Measurements from ENCODE around the gene CHST3.

CHST3 gene

DNA sequence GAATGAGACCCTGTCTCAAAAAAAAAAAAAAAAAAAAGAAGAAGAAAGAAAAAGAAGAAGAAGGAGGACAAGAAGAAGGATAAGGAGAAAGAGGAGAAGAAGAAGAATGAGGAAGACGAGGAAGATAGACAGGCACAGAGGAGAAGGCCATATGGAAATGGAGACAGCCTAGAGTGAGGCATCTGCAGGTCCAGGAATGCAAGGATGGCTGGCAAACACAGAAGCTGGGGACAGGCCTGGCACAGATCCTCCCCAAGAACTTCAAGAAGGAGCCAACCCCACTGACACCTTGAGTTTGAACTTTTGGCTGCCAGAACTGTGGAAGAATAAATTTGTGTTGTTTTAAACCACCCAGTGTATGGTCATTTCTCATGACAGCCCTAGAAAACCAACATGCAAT, 85.3 kb downstream of the CHST3 start:
- H3K23ac ChIP-seq (ENCODE audit: low read length): no peak overlapping the region
- H2BK120ac ChIP-seq (ENCODE audit: low read depth, low read length): no peak overlapping the region
- no peak for DNase-seq
- no peaks in the 10 kb centered on the region for H3K79me2 ChIP-seq (ENCODE audit: control insufficient read depth, insufficient read depth, low read length)
- no CpG with 5 or more reads among the region's 1 CpG for WGBS (ENCODE audit: extremely low coverage, insufficient coverage, low lambda C conversion rate)
- no peak overlapping the region for H2AK5ac ChIP-seq (ENCODE audit: low read length)
- no peak overlapping the region for H2BK5ac ChIP-seq (ENCODE audit: low read length)
- no peak overlapping the region for H3K4ac ChIP-seq (ENCODE audit: low read depth, low read length)
- H3K4me2 ChIP-seq (ENCODE audit: low read length): no peak overlapping the region
- no peaks in the 10 kb centered on the region for H3K36me3 ChIP-seq (ENCODE audit: control insufficient read depth, insufficient read depth, low read length)
- H4K8ac ChIP-seq (ENCODE audit: low read depth, low read length): no peak overlapping the region
- H3K9ac ChIP-seq (ENCODE audit: low read length): no peak overlapping the region
- H3K56ac ChIP-seq (ENCODE audit: low read length): no peak overlapping the region
- H3K79me1 ChIP-seq (ENCODE audit: low read length): no peaks in the 10 kb centered on the region
- H3K27ac ChIP-seq (ENCODE audit: low read depth, low read length): no peak overlapping the region
- no peaks in the 10 kb centered on the region for H3K4me1 ChIP-seq (ENCODE audit: control insufficient read depth, low read depth, low read length)
- H2BK15ac ChIP-seq (replicated peaks; ENCODE audit: low read depth): no peak overlapping the region
- no peaks in the 10 kb centered on the region for H3K27me3 ChIP-seq (ENCODE audit: insufficient read depth, low read length, poor library complexity)
- H3K4me3 ChIP-seq (ENCODE audit: low read length): no peak overlapping the region
- no peak overlapping the region for H4K5ac ChIP-seq (ENCODE audit: low read length)
- no peak overlapping the region for H3K18ac ChIP-seq (ENCODE audit: low read length)

DNA sequence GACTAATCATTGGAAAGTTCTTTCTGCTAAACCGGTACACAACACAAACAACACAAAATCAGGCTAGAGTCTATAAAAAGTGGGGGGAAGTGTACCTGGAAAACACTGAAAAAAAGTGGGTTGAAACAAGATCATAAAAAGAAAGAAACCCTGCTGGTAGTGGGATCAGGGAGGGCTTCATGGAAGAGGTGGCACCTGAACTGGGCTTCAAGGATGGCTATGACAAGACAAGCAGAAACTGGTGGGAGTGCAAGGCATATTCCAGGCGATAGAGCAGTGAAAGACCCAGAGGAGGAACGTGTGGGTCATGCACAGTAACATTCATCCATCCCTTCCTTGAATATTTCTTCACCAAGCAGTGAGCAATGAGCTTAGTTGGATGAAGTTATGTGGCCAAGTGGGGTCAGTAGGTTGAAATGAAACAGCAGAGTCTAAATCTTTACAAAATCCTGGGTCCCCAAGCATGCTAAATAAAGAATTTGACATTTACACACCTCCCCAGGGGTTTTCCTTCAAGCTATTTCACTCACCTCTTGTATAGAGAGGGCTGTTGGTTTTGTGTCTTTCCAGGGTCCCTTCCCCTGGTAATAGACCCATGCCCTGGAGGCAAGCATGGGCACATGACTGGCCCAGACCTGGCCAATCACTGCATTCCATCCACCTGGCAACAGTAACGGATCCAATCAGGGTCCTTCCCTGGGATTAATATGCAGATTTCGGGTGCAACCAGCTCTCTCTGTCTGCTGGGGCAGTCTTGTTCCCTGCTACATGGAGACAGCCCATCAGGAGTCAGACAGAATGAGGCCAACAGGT, 86.0 kb downstream of the CHST3 start:
- Histone ChIP-seq H2BK15ac (replicated peaks; ENCODE audit: low read depth) (no peak overlapping the region), H3K4me1 (ENCODE audit: control insufficient read depth, low read depth, low read length) (no peaks in the 10 kb centered on the region), H2AK5ac (ENCODE audit: low read length) (no peak overlapping the region), H3K9ac (ENCODE audit: low read length) (no peak overlapping the region), H2BK5ac (ENCODE audit: low read length) (no peak overlapping the region), H4K8ac (ENCODE audit: low read depth, low read length) (no peak overlapping the region), H2BK120ac (ENCODE audit: low read depth, low read length) (no peak overlapping the region), H3K27ac (ENCODE audit: low read depth, low read length) (no peak overlapping the region), H3K27me3 (ENCODE audit: insufficient read depth, low read length, poor library complexity) (no peaks in the 10 kb centered on the region), H3K23ac (ENCODE audit: low read length) (no peak overlapping the region), H3K4me2 (ENCODE audit: low read length) (no peak overlapping the region), H3K56ac (ENCODE audit: low read length) (no peak overlapping the region), H3K79me2 (ENCODE audit: control insufficient read depth, insufficient read depth, low read length) (no peaks in the 10 kb centered on the region), H3K18ac (ENCODE audit: low read length) (no peak overlapping the region), H3K4ac (ENCODE audit: low read depth, low read length) (no peak overlapping the region), H3K36me3 (ENCODE audit: control insufficient read depth, insufficient read depth, low read length) (no peaks in the 10 kb centered on the region), H3K4me3 (ENCODE audit: low read length) (no peak overlapping the region), H4K5ac (ENCODE audit: low read length) (no peak overlapping the region), H3K79me1 (ENCODE audit: low read length) (no peaks in the 10 kb centered on the region)
- WGBS (ENCODE audit: extremely low coverage, insufficient coverage, low lambda C conversion rate): no CpG with 5 or more reads among the region's 5 CpGs
- DNase-seq: peak; percentile 61

DNA sequence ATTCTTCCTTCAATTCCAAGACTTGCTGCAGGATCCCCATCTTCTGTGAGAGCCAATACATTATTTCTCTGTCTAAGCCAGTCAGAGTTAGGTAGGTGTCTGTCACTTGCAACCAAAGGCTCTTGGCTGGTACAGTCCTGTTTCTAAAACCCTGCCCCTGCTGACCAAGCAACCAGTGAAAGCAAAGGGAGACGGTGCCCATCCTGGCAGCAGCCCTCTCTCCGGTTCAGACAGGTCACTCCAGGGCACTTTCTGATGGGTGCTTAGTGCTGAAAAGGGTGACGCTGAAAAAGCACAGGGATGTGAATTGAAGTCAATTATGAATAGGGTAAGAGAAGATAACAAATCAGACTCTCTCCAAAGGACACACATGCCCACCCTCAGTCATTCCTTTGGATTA, 86.7 kb downstream of the CHST3 start:
- Histone ChIP-seq H4K5ac (ENCODE audit: low read length) (no peak overlapping the region), H4K8ac (ENCODE audit: low read depth, low read length) (no peak overlapping the region), H3K27ac (ENCODE audit: low read depth, low read length) (no peak overlapping the region), H3K18ac (ENCODE audit: low read length) (no peak overlapping the region), H2BK120ac (ENCODE audit: low read depth, low read length) (no peak overlapping the region), H3K4me2 (ENCODE audit: low read length) (no peak overlapping the region), H3K56ac (ENCODE audit: low read length) (no peak overlapping the region), H3K36me3 (ENCODE audit: control insufficient read depth, insufficient read depth, low read length) (no peaks in the 10 kb centered on the region), H2BK5ac (ENCODE audit: low read length) (no peak overlapping the region), H3K79me2 (ENCODE audit: control insufficient read depth, insufficient read depth, low read length) (no peaks in the 10 kb centered on the region), H3K9ac (ENCODE audit: low read length) (no peak overlapping the region), H2BK15ac (replicated peaks; ENCODE audit: low read depth) (no peak overlapping the region), H2AK5ac (ENCODE audit: low read length) (no peak overlapping the region), H3K27me3 (ENCODE audit: insufficient read depth, low read length, poor library complexity) (no peaks in the 10 kb centered on the region), H3K79me1 (ENCODE audit: low read length) (no peaks in the 10 kb centered on the region), H3K4me3 (ENCODE audit: low read length) (no peak overlapping the region), H3K23ac (ENCODE audit: low read length) (no peak overlapping the region), H3K4me1 (ENCODE audit: control insufficient read depth, low read depth, low read length) (no peaks in the 10 kb centered on the region), H3K4ac (ENCODE audit: low read depth, low read length) (no peak overlapping the region)
- WGBS (ENCODE audit: extremely low coverage, insufficient coverage, low lambda C conversion rate): no CpG with 5 or more reads among the region's 3 CpGs
- no peak for DNase-seq

DNA sequence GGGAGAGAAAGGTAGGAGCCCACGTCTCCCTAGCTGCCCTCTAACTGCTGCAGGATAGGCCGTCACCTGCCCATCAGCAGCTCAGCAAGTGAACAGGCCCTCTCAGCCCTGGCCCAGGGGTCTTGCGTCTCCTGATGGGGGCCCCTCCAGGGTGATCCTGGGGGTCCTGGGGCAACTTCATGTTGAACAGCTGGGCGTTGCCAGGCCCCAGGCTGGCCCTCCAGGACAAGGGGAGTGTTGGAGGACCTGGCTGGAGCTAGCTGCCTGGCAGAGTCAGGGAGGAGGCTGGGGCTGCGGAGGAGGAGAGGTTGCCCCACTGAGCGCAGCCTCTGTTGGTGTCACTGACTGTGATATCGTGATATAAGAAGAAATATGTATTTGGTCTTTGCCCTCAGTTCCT, 89.5 kb downstream of the CHST3 start:
- no peaks in the 10 kb centered on the region for H3K79me2 ChIP-seq (ENCODE audit: control insufficient read depth, insufficient read depth, low read length)
- WGBS (ENCODE audit: extremely low coverage, insufficient coverage, low lambda C conversion rate): no CpG with 5 or more reads among the region's 7 CpGs
- H2BK120ac ChIP-seq (ENCODE audit: low read depth, low read length): no peak overlapping the region

DNA sequence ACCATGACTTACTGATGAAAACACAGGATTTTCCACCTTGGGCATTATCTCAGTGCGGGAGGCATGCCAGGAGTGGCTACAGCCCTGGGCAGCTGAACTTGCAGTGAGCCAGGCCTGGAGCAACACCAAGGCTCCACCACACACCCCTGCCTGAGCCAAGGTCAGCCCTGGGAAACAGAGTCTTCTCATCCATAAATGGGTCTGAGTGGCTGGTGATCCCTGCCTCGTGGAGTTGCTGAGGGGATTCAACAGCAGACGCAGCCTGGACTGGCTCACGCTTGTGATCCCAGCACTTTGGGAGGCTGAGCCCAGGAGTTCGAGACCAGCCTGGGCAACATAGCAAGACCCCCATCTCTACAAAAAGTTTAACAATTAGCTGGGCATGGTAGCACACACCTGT, 91.9 kb downstream of the CHST3 start:
- Histone ChIP-seq H2BK120ac (ENCODE audit: low read depth, low read length) (no peak overlapping the region), H4K5ac (ENCODE audit: low read length) (no peak overlapping the region), H3K4me3 (ENCODE audit: low read length) (no peak overlapping the region), H3K56ac (ENCODE audit: low read length) (no peak overlapping the region), H2BK15ac (replicated peaks; ENCODE audit: low read depth) (no peak overlapping the region), H3K36me3 (ENCODE audit: control insufficient read depth, insufficient read depth, low read length) (no peaks in the 10 kb centered on the region), H3K27ac (ENCODE audit: low read depth, low read length) (no peak overlapping the region), H3K9ac (ENCODE audit: low read length) (no peak overlapping the region), H3K79me2 (ENCODE audit: control insufficient read depth, insufficient read depth, low read length) (no peaks in the 10 kb centered on the region), H3K4me2 (ENCODE audit: low read length) (no peak overlapping the region), H3K4me1 (ENCODE audit: control insufficient read depth, low read depth, low read length) (no peaks in the 10 kb centered on the region), H3K79me1 (ENCODE audit: low read length) (no peaks in the 10 kb centered on the region), H3K18ac (ENCODE audit: low read length) (no peak overlapping the region), H3K4ac (ENCODE audit: low read depth, low read length) (no peak overlapping the region), H4K8ac (ENCODE audit: low read depth, low read length) (no peak overlapping the region), H2BK5ac (ENCODE audit: low read length) (no peak overlapping the region), H2AK5ac (ENCODE audit: low read length) (no peak overlapping the region), H3K27me3 (ENCODE audit: insufficient read depth, low read length, poor library complexity) (no peaks in the 10 kb centered on the region), H3K23ac (ENCODE audit: low read length) (no peak overlapping the region)
- no CpG with 5 or more reads among the region's 5 CpGs for WGBS (ENCODE audit: extremely low coverage, insufficient coverage, low lambda C conversion rate)
- DNase-seq: no peak

More for the DNA sequence above, 89.5 kb downstream of the CHST3 start:
- Histone ChIP-seq H3K36me3 (ENCODE audit: control insufficient read depth, insufficient read depth, low read length) (no peaks in the 10 kb centered on the region), H4K5ac (ENCODE audit: low read length) (no peak overlapping the region), H2BK15ac (replicated peaks; ENCODE audit: low read depth) (no peak overlapping the region), H3K27me3 (ENCODE audit: insufficient read depth, low read length, poor library complexity) (no peaks in the 10 kb centered on the region), H3K23ac (ENCODE audit: low read length) (no peak overlapping the region), H3K4me1 (ENCODE audit: control insufficient read depth, low read depth, low read length) (no peaks in the 10 kb centered on the region), H3K4me2 (ENCODE audit: low read length) (no peak overlapping the region), H2AK5ac (ENCODE audit: low read length) (no peak overlapping the region), H3K9ac (ENCODE audit: low read length) (no peak overlapping the region), H3K56ac (ENCODE audit: low read length) (no peak overlapping the region), H4K8ac (ENCODE audit: low read depth, low read length) (no peak overlapping the region), H3K4ac (ENCODE audit: low read depth, low read length) (no peak overlapping the region), H3K27ac (ENCODE audit: low read depth, low read length) (no peak overlapping the region), H3K79me1 (ENCODE audit: low read length) (no peaks in the 10 kb centered on the region), H3K4me3 (ENCODE audit: low read length) (no peak overlapping the region), H3K18ac (ENCODE audit: low read length) (no peak overlapping the region), H2BK5ac (ENCODE audit: low read length) (no peak overlapping the region)
- DNase-seq: no peak

Measured in mesendoderm (in vitro differentiated cells).